ENCODE data around the gene ABLIM3. TPM values are rescaled to one million over a fixed set of nuclear protein-coding genes. Genes with fewer than 3 reads are reported as not detected.

ABLIM3 gene
- total and polyA plus RNA-seq, 8 donors: 1.3 to 8.1 (median 2.5) TPM

DNA sequence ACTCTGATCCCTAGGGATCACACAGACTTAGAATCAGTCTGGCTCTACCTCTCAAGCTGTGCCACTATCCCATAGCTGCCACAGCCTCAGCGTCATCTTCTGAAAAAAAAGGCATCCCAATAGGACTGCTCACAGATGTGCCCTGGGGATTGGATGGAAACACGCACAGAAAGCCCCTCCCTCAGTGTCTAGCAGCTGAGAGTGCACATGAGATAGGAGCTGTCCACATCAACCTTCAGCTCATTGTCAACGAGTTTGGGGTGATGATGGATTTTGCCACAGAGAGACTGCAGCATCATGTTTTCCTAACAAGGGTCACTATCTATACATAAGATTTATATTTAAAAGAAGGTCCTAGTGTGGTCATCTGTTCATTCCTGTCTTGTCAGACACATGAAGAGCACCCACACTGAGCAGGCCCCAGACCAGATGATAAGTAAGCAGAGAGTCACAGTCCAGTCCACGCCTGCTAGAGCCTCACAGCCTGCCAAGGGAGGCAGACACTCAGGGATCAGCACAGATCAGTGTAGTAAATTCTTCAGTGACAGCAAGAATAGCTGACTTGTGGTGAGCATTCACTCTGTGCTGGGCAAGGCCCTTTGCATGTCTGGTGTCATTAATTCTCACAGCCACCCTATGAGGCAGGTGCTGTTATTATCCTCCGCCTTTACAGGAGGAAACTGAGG is 156.2 kb downstream of the ABLIM3 start:
- Histone ChIP-seq H3K4me1 (no peaks in the 10 kb centered on the region), H3K9me3 (no peaks in the 10 kb centered on the region), H3K4me3 (no peak overlapping the region), H3K27me3 (no peaks in the 10 kb centered on the region), H3K27ac (no peak overlapping the region), H3K36me3 (no peaks in the 10 kb centered on the region)
- DNase-seq (no peak), FAIRE-seq (no peak), ATAC-seq (no peak)
- TF ChIP-seq, protein P1, sequence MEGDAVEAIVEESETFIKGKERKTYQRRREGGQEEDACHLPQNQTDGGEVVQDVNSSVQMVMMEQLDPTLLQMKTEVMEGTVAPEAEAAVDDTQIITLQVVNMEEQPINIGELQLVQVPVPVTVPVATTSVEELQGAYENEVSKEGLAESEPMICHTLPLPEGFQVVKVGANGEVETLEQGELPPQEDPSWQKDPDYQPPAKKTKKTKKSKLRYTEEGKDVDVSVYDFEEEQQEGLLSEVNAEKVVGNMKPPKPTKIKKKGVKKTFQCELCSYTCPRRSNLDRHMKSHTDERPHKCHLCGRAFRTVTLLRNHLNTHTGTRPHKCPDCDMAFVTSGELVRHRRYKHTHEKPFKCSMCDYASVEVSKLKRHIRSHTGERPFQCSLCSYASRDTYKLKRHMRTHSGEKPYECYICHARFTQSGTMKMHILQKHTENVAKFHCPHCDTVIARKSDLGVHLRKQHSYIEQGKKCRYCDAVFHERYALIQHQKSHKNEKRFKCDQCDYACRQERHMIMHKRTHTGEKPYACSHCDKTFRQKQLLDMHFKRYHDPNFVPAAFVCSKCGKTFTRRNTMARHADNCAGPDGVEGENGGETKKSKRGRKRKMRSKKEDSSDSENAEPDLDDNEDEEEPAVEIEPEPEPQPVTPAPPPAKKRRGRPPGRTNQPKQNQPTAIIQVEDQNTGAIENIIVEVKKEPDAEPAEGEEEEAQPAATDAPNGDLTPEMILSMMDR (IDR thresholded peaks at IDR 0.05): no peak
- WGBS, 2 donors: 78 to 88% methylated on average over 5 of the region's 5 CpGs
- intact Hi-C loops (cut with DNase I): no loop called here

DNA sequence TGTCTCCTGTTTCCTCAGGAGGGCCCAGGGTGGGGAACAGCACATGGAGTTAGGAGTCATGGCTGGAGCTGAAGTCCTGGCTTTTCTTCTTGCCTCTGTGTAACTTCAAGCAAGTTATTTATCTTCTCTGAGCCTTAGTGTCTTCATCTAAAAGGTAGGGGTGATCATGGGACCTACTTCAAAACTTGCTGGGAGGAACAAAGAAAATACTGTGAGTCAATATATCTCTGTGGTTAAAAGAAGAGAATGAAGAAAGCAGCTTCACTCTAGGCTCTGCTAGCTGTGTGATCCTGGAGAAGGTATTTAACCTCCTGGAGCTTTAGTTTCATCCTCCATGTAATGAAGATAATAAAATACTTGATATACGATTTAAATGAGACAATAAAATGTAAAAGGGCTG is 156.9 kb downstream of the ABLIM3 start:
- no peak overlapping the region for H3K27ac ChIP-seq
- FAIRE-seq: no peak

DNA sequence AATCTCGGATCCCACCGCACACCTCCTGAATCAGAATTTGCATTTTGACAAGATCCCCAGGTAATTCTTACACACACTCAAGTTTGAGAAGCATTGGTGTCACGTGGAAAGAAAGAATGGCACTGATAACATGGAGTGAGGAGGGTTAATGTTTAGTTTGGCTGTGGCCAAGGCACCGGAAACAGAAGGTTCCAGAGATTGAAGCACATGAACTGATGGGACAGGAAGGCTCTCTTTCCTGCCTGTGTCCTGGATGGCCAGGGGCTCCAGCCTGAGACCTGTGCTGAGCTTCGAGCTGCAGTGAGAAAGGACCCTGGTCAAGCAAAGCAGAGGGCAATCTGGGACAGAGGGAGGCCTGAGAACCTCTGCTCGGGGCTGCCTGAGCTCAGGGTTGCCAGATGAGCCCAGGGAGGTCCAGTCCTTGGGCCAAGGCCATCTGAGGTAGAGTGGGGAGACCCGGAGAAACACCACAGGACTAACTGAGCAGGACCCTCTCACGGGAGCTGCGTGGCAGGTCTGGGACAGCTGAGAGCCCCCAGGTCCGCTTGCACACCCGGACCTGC is 157.6 kb downstream of the ABLIM3 start:
- H3K4me3 ChIP-seq: no peak overlapping the region
- TF ChIP-seq, protein P1 (IDR thresholded peaks at IDR 0.05): no peak
- H3K27ac ChIP-seq: no peak overlapping the region
- no peaks in the 10 kb centered on the region for H3K4me1 ChIP-seq
- H3K27me3 ChIP-seq: no peaks in the 10 kb centered on the region
- intact Hi-C loops (cut with DNase I): no loop called here
- no peaks in the 10 kb centered on the region for H3K9me3 ChIP-seq
- 61 to 66% methylated on average over 11 of the region's 11 CpGs for WGBS, 2 donors
- ATAC-seq (no peak), FAIRE-seq (no peak), DNase-seq (no peak)
- no peaks in the 10 kb centered on the region for H3K36me3 ChIP-seq

More for the DNA sequence above, 156.9 kb downstream of the ABLIM3 start:
- Histone ChIP-seq H3K9me3 (no peaks in the 10 kb centered on the region), H3K4me3 (no peak overlapping the region), H3K36me3 (no peaks in the 10 kb centered on the region), H3K27me3 (no peaks in the 10 kb centered on the region), H3K4me1 (no peaks in the 10 kb centered on the region)
- TF ChIP-seq, protein P1 (IDR thresholded peaks at IDR 0.05): no peak
- no peak for ATAC-seq
- WGBS, 2 donors: 47 to 63% methylated on average over 1 of the region's 1 CpG
- no peak for DNase-seq
- intact Hi-C loops (cut with DNase I): no loop called here

DNA sequence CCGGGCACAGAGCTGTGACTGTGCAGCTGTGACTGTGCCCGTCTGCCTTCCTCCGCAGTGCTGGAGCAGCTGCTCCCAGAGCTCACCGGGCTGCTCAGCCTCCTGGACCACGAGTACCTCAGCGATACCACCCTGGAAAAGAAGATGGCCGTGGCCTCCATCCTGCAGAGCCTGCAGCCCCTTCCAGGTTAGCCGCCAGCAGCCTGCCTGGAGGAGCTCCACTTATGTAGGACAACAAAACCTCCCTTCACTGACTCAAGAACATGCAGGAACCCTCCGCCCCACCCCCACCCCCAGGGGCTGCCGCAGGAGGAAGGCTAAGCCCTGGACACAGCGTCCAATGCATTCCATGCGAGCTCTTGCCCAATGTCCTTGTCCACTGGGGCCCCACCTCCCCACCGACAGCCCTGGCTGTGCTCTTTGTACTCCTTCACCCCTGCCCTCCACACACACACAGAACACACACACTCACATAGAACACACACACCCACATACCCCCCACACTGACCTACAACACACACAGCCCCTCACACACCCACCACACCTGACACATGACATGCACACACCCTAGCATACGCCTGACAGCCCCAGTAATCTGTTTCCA is 158.3 kb downstream of the ABLIM3 start:
- 73 to 81% methylated on average over 14 of the region's 14 CpGs for WGBS, 2 donors
- no peak overlapping the region for H3K4me3 ChIP-seq
- no peaks in the 10 kb centered on the region for H3K27me3 ChIP-seq
- intact Hi-C loops (cut with DNase I): no loop called here
- TF ChIP-seq, protein P1 (IDR thresholded peaks at IDR 0.05): no peak
- no peaks in the 10 kb centered on the region for H3K9me3 ChIP-seq
- no peaks in the 10 kb centered on the region for H3K36me3 ChIP-seq
- no peak for FAIRE-seq
- no peak for DNase-seq
- H3K4me1 ChIP-seq: no peaks in the 10 kb centered on the region
- ATAC-seq: no peak
- no peak overlapping the region for H3K27ac ChIP-seq

DNA sequence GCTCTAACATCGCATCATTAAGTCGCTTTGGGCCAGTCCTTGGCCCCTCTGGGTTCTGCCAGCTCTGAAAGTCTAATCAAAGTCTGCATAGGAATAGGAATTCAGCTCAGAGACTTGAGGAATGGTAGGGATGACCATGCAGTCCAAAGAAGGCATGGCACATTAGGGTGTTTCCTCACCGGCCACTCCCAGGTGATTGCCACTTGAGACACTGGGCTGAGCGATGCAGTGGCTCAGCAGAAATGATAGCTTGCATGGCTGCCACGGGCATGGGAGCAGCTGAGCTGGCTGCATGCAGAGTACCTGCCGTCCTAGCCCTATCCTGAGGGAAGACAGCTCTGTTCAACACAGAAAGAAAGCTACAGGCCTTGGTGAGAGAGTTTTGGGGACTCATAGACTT is 159.1 kb downstream of the ABLIM3 start:
- no peak overlapping the region for H3K4me3 ChIP-seq
- WGBS, 2 donors: 84 to 87% methylated on average over 6 of the region's 6 CpGs
- no peaks in the 10 kb centered on the region for H3K4me1 ChIP-seq
- no peak for ATAC-seq
- no peaks in the 10 kb centered on the region for H3K9me3 ChIP-seq
- DNase-seq: no peak
- no peak for FAIRE-seq
- intact Hi-C loops (cut with DNase I): no loop called here
- no peak overlapping the region for H3K27ac ChIP-seq
- H3K36me3 ChIP-seq: no peaks in the 10 kb centered on the region
- no peaks in the 10 kb centered on the region for H3K27me3 ChIP-seq
- TF ChIP-seq, protein P1 (IDR thresholded peaks at IDR 0.05): no peak
